GM13977 (cell line): ENCODE results near the gene PARD6G.

Source experiments
- DNase-seq: peaks from one replicate; pipeline ENCODE4 v3.0.0; 2012; ENCODE audit warnings: low spot score
- CTCF ChIP-seq: IDR thresholded peaks from 2 replicates; pipeline ENCODE4 v1.5.1; 2012; ENCODE audit warnings: mild to moderate bottlenecking, control low read depth; ENCODE audit not compliant: insufficient read depth; ENCODE audit errors: extremely low read depth, missing control alignments
- in situ Hi-C: fragments of 300-500 bp; cut with MboI; formaldehyde crosslinking; loops from one replicate; pipeline ENCODE4 v1.12.0; 2022; ENCODE audit warnings: low sequenced_read_pairs, low pct_unique_long_range_greater_than_20kb, mixed read lengths, inconsistent platforms; ENCODE audit not compliant: unreplicated experiment

PARD6G gene

GRCh38 chr18:80232030-80232429, 15.3 kb downstream of the PARD6G start:
- no peak for TF ChIP-seq CTCF
- in situ Hi-C loops = no loop called here
- DNase-seq = no peak

GRCh38 chr18:80231616-80232015, 15.7 kb downstream of the PARD6G start:
- no peak for DNase-seq
- in situ Hi-C loops = no loop called here
- no peak for TF ChIP-seq CTCF

GRCh38 chr18:80231151-80231550, 16.2 kb downstream of the PARD6G start:
- no peak for DNase-seq
- no peak for TF ChIP-seq CTCF
- in situ Hi-C loops = no loop called here

GRCh38 chr18:80229766-80230745, 17.3 kb downstream of the PARD6G start:
- TF ChIP-seq CTCF = no peak
- in situ Hi-C loops = no loop called here

GRCh38 chr18:80229363-80229762, 18.0 kb downstream of the PARD6G start:
- in situ Hi-C loops = no loop called here
- DNase-seq = no peak

More at GRCh38 chr18:80229766-80230745, 17.3 kb downstream of the PARD6G start:
- no peak for DNase-seq

More at GRCh38 chr18:80229363-80229762, 18.0 kb downstream of the PARD6G start:
- TF ChIP-seq CTCF = no peak
